Daoy (cell line): Measurements from ENCODE around the gene NOL12. TPM values are rescaled to one million over a fixed set of nuclear protein-coding genes. Genes with fewer than 3 reads are reported as not detected.
A peak's percentile ranks its signal among the peaks of the same experiment; 100 is the strongest.
"Not testable (repeated sequence)": the region's sequence is repeated elsewhere in the genome, so short reads cannot be mapped to it uniquely, and the experiment has no call there.

Source experiments
- DNase-seq: peaks from one replicate; pipeline ENCODE4 v3.0.0-alpha.2; 2015; ENCODE audit warnings: low read depth
- total RNA-seq: library from RNA; depleted of rRNA; stranded (reverse); fragments of >200 nt; shearing (Covaris generic); gene quantifications from 2 replicates; pipeline ENCODE4 v1.2.3, GENCODE V29; 2014

Gene NOL12
- total RNA-seq, 1 experiment from 2014 or later: 71.4 TPM

- no peak for DNase-seq
These were observed 6.5 kb upstream of the NOL12 start for GRCh38 chr22:37679670-37680069.

DNA sequence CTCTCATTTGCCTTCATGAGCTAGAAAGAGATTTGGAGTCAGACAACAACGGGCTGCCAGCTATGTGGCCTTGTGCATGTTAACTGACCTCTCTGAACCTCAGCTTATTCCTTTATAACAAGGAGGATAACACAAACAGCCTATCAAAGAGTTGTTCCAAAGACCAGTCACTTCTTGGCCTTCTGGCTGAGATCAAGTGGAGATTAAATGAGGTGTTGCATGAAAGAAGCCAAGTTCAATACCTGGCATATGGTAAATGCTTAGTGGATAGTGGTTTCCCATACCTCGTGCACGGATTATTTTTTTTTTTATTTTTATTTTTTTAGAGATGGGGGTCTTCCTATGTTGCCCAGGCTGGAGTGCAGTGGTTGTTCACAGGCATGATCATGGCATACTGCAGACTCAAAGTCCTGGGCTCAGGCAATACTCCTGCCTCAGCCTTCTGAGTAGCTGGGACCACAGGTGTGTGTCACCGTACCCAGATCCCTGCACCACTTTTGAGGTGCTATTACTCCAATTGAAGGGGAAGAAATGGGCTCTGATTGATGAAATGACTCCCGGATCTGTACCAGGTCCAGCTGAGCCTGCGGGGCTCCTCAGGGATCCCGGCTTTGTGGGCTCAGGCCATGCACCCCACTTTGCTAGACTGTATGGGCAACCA lies 5.8 kb upstream of the NOL12 start:
- no peak for DNase-seq

- peak; percentile 57 for DNase-seq
These were observed 5.1 kb upstream of the NOL12 start for GRCh38 chr22:37681001-37681424.

GRCh38 chr22:37681556-37682049 lies 4.5 kb upstream of the NOL12 start:
- DNase-seq: peak; percentile 83

GRCh38 chr22:37684803-37685615 lies 1.1 kb upstream of the NOL12 start:
- DNase-seq: no peak

- no peak for DNase-seq
These were observed 4.3 kb downstream of the NOL12 start for GRCh38 chr22:37690407-37690806.

DNA sequence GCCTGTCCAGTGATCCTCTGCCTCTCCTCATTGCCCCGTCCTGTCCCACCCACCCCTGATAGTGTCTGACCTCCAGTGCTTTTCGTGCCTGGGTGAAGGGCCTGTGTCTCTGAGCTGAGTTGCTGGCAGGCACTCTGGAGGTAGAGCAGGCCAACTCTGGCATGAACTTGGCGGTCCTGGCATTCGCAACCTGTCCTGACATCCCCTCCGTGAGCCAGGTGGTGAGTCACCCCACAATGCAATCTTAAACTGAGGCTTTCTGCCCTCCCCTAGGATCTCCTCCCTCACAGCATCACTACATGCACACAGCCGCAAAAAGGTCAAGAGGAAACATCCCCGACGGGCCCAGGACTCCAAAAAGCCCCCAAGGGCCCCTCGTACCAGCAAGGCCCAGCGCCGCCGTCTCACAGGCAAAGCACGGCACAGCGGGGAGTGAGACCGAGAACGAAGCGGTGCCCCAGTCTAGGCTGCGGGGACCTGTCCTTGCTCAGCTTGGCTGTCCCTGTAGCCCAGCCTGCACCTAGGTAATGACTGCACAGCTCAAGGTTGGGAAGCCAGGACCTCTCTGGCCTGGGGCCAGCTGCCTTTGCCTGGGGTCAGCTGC lies 4.9 kb downstream of the NOL12 start:
- no peak for DNase-seq

DNA sequence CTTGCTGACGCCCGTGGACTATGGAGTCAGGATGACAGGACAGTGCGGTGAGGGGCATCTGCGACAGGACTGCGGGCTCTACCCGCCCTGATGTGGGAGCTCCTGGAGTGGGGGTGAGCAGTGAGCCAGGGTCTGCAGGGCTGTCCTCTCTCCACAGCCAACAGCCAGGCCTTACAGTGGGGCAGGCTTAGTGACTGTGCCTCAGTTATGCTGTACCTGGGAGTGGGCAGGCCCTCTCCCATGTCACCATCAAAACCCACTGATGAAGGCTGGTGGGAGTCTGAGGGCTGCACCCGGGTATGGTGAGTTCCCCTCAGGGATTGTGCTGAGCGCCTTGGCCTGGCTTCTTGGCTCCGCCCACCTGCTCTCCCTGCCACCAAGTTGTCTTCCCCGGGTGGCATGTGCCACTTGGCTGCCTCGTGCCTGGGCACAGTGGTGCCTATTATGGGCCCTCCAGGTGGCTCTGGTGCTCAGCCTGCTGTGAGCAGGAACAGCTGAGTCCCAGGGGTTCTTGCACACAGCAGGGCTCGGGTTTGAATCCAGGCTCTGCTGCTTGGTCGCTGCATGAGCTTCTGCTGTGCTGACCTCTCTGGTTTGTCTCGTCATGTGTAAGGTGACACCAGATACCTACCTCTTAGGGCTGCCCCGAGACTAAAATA lies 6.6 kb downstream of the NOL12 start:
- DNase-seq: no peak

DNA sequence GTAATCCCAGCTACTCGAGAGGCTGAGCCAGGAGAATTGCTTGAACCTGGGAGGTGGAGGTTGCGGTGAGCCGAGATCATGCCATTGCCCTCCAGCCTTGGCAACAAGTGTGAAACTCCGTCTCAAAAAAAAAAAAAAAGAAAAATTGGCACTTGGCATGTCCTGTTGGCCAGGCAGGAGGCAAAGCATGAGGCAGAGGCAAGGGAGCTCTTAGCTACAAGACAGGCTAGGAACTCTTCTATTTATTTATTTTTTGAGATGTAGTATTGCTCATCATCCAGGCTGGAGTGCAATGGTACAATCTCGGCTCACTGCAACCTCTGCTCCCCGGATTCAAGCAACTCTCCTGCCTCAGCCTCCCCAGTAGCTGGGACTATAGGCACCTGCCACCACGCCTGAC lies 8.0 kb downstream of the NOL12 start:
- not testable (repeated sequence) for DNase-seq

DNA sequence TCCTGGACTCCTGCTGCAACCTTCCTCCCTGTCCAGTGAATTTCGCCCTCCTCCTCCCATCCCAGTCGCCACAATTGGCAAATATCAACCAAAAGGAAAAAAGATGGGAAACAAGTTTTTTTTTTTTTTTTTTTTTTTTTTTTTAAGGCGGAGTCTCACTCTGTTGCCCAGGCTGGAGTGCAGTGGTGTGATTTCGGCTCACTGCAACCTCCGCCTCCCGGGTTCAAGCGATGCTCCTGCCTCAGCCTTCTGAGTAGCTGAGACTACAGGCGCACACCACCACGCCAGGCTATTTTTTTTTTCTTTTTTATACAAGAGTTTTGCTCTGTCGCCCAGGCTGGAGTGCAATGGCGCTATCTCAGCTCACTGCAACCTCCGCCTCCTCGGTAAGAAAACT lies 10.1 kb downstream of the NOL12 start:
- DNase-seq: not testable (repeated sequence)

- DNase-seq: peak; percentile 98
These were observed 10.8 kb downstream of the NOL12 start, which contains the start of gene TRIOBP for GRCh38 chr22:37696657-37697537. TRIOBP (plus strand) TSS chr22:37697048; CDS start chr22:37701366, 4,318 bp downstream.

- DNase-seq: no peak
These were observed 11.3 kb downstream of the NOL12 start for GRCh38 chr22:37697538-37697835.

GRCh38 chr22:37701141-37701786 lies 15.1 kb downstream of the NOL12 start:
- no peak for DNase-seq

GRCh38 chr22:37703906-37704305 lies 17.8 kb downstream of the NOL12 start:
- DNase-seq: no peak

DNA sequence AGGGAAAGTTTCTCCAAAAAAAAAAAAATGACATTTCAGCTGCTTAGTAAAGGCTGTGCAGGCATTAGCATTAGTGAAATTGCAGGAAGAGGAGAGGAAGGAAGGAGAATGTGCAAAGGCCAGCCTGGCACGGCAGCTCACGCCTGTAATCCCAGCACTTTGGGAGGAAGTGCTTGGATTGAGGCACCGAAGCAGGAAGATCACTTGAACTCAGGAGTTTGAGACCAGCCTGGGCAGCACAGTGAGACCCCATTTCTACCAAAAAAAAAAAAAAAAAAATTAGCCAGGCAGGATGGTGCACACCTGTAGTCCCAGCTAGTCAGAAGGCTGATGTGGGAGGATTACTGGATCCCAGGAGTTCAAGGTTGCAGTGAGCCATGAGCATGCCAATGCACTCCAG lies 18.5 kb downstream of the NOL12 start:
- DNase-seq: no peak

DNA sequence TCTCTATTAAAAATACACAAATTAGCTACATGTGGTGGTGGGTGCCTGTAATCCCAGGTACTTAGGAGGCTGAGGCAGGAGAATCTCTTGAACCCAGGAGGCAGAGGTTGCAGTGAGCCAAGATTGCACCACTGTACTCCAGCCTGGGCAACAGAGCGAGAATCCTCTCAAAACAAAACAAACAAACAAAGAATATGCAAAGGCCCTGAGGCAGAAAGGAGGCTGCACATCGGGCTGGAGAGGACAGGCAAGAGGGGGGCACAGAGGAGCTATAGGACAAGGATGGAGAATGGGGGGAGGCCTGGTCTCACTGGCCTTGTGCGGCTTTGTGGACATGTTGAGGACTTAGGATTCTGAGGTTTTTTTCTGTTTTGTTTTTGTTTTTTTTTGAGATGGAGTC lies 19.1 kb downstream of the NOL12 start:
- DNase-seq: no peak

DNA sequence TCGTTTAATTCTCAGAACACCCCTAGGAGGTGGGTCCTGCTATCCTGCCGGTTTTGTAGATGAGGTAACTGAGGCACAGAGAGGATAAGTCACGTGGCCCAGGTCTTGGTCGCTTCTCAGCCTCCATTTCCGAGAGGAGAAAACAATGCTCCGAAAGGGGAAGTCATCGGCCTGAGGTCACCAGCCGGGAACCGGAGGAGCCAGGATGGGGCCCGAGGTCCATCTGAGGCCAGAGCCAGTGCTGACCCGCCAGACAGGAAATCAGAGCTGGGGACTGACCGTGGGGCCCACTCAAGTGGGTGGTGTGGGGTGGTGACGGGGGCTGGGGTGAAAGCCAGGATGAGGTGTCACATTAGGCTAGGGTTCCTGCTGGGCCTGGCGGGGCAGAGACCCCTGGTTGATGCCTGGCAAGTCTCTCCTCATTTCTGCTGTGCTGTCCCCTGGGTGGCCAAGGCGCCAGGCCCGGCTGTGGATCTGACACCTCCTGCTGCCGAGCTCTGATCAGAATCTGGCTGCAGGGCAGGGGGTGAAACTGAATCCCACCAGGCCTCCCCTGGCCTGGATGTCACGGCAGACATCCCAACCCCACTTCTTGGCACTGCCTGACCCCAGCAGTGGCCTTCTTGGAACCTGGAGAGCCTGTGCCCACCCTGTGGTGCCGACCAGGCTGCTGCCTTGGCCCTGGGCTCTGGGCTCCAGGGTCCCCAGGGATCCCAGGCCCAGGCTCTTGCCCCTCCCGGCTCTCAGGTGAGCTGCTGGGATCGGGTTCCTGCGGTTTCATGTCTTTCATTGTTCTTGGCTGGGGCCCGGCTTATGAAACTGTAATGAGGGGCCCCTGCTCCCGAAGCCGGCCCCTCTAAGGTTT lies 22.7 kb downstream of the NOL12 start:
- DNase-seq: no peak

- DNase-seq: no peak
These were observed 23.3 kb downstream of the NOL12 start for GRCh38 chr22:37709445-37709765.

DNA sequence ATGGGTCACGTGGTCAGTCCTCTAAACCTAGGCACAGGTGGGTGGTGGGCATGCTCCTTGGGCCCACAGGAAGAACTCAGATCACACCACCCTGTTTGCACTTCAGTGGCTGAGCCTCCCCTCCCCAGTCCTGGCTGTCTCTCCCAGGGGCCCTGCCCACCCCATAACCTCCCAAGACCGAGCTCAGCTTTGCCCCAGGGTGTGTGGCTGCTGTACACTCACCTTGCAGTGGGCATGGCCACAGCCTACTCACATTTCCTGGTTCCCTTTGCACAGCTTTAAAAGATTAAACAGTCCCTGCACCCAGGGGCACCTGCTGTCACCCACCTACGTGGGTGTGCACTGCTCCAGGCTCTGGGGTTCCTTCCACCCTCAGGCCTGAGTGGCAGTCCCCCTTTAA lies 24.5 kb downstream of the NOL12 start:
- no peak for DNase-seq

GRCh38 chr22:37711490-37711889 lies 25.3 kb downstream of the NOL12 start:
- no peak for DNase-seq
